Psoas muscle (tissue), 8 donors: ENCODE data around the gene OSBP2. TPM values are rescaled to one million over a fixed set of nuclear protein-coding genes. Genes with fewer than 3 reads are reported as not detected.

Source experiments
- ATAC-seq, 4 donors: fragments of 200-7000 bp; cut with Tn5 transposase; one replicate each; pipeline ENCODE4 v1.9.1; 2020; ENCODE audit warnings: moderate library complexity in 3 of 4, mild to moderate bottlenecking in 2 of 4
- DNase-seq, 2 donors: peaks; one replicate each; pipeline ENCODE4 v3.0.0-alpha.2; 2020
- H3K27ac ChIP-seq: fragments of 200-600 bp; one replicate; pipeline ENCODE4 v1.8.0; 2022
- H3K27me3 ChIP-seq, 3 donors: fragments of 200-600 bp in 1 of 3; one replicate each; pipeline versions ENCODE4 v1.6.1 to v1.8.0; 2013 to 2022; ENCODE audit warnings: low read length in 2 of 3, mild to moderate bottlenecking in 2 of 3, moderate library complexity in 1 of 3; ENCODE audit not compliant: insufficient read depth in 3 of 3
- H3K36me3 ChIP-seq, 2 donors: fragments of 200-600 bp in 1 of 2; one replicate each; pipeline versions ENCODE4 v1.6.1 to v1.8.0; 2013 to 2022; ENCODE audit warnings: low read depth in 1 of 2, mild to moderate bottlenecking in 1 of 2, moderate library complexity in 1 of 2; ENCODE audit not compliant: insufficient read depth in 1 of 2
- H3K4me1 ChIP-seq: fragments of 200-600 bp; one replicate; pipeline ENCODE4 v1.8.0; 2022
- H3K4me3 ChIP-seq: fragments of 200-600 bp; one replicate; pipeline ENCODE4 v1.8.0; 2022; ENCODE audit warnings: mild to moderate bottlenecking
- H3K9me3 ChIP-seq: fragments of 200-600 bp; one replicate; pipeline ENCODE4 v1.8.0; 2022
- CTCF ChIP-seq: fragments of 200-600 bp; IDR thresholded peaks from one replicate; pipeline ENCODE4 v1.8.0; 2022; ENCODE audit warnings: antibody characterized with exemption
- WGBS, 3 donors: extraction: QIAGEN DNeasy Blood & Tissue Kit; methylation state at CpG; one replicate each; pipeline versions ENCODE4 v1.1.6 to v1.1.7; 2013; 5-methylcytosine and 5-hydroxymethylcytosine counted together
- intact Hi-C, 2 donors: fragments of 100-400 bp; cut with DNase I; formaldehyde crosslinking; loops; one replicate each; pipeline versions ENCODE4 v1.11.0 to v1.14.2; 2022
- polyA plus RNA-seq, 3 donors: library from polyadenylated mRNA; stranded (reverse); fragments of 200-250 nt; gene quantifications; one replicate each; pipeline ENCODE4 v1.2.3, GENCODE V29; 2013
- total RNA-seq, 4 donors: library from RNA; stranded (reverse); fragmentation: NEBNext Ultra II Directional in 2 of 4; extraction: Animal tissue kit (Norgen Biotek cat#: 25700) in 2 of 4; gene quantifications; one replicate each; pipeline versions ENCODE4 v1.2.1 to v1.2.4, GENCODE V29; 2021 to 2023
- donor health status: healthy with polysubstance abuse.
- donor health status: DM: no; HTN: no; CAD: no; lungs with moderate emphysema.
- donor health status: Bipolar disorder and iron deficiency.
- donor health status: healthy.
- donor health status: DM: yes; HTN: yes; CAD: no.
- donor health status: DM: no; HTN: no; CAD: no.
- donor health status: DM: no; HTN: no; CAD: no.
- donor health status: DM: yes; HTN: yes; CAD: no.

OSBP2 gene
- total and polyA plus RNA-seq, 7 donors, result 0.27 to 8.2 (median 2.5) TPM

DNA sequence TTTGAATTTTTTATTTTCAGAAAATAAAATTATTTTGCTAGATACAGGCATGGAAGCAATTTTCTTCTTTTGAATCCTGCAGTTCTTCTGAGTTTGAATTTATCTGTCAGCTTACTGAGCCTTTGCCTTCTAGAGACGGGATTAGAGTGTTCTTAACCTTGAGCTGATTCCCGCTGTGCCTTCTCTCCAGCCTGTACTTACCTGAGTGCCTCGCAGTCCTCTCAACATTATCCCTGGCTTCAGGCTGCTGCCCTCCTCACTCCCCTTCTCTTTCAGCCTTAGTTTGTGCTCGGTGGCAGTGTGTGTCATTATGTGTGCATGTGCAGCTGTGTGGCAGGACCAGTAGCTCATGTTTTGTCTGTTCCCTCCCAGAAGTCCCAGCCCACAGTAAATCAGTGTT is 24.3 kb downstream of the OSBP2 start:
- H3K27me3 ChIP-seq, result no peaks in the 10 kb centered on the region
- DNase-seq (no peak), ATAC-seq (no peak)
- H3K9me3 ChIP-seq, result no peaks in the 10 kb centered on the region
- intact Hi-C loops, result no loop called here
- H3K4me3 ChIP-seq, result no peak overlapping the region
- peaks cover 7% of the 10 kb centered on the region for H3K4me1 ChIP-seq
- WGBS, 3 donors, result 86 to 91% (median 88%) methylated on average over 4 of the region's 4 CpGs
- H3K27ac ChIP-seq, result no peak overlapping the region
- H3K36me3 ChIP-seq, result no peaks in the 10 kb centered on the region
- TF ChIP-seq CTCF, result no peak

GRCh38 chr22:30720263-30720837 is 25.7 kb downstream of the OSBP2 start:
- H3K9me3 ChIP-seq, result no peaks in the 10 kb centered on the region
- no peaks in the 10 kb centered on the region for H3K27me3 ChIP-seq
- DNase-seq (no peak), ATAC-seq (peak; percentile 62 to 73 (median 67))
- H3K4me1 ChIP-seq, result peaks cover 7% of the 10 kb centered on the region
- H3K36me3 ChIP-seq, result no peaks in the 10 kb centered on the region
- 23 to 53% (median 32%) methylated on average over 5 of the region's 5 CpGs for WGBS, 3 donors
- intact Hi-C loops, result no loop called here
- no peak for TF ChIP-seq CTCF
- H3K4me3 ChIP-seq, result no peak overlapping the region
- no peak overlapping the region for H3K27ac ChIP-seq

DNA sequence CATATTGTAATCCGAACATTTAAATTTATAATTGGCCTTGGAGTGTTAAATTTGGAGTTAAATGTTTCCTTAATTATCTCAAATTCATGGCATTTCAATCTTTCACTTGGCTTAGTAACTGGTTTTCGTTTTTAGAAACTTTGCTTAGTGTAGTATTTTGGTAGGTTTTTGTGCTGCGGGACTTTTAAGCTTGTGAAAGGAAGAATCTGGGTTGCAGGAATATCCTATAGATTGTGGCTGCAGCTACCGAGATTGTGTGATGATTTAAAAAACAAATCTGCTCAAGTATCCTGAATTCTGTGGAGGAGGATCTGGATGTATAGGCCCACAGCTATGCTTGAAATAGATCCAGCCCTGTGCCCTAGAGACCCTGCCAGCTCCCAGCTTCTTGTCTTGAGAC is 27.1 kb downstream of the OSBP2 start:
- Histone ChIP-seq H3K4me1 (peaks cover 7% of the 10 kb centered on the region), H3K27me3 (no peaks in the 10 kb centered on the region), H3K4me3 (no peak overlapping the region), H3K9me3 (no peaks in the 10 kb centered on the region), H3K36me3 (no peaks in the 10 kb centered on the region), H3K27ac (no peak overlapping the region)
- 88 to 90% (median 89%) methylated on average over 4 of the region's 4 CpGs for WGBS, 3 donors
- intact Hi-C loops, result no loop called here
- TF ChIP-seq CTCF, result no peak
- ATAC-seq, result no peak
- DNase-seq, result no peak

- H3K4me3 ChIP-seq, result no peak overlapping the region
- ATAC-seq (no peak), DNase-seq (no peak)
- intact Hi-C loops, result no loop called here
- WGBS, 3 donors, result 85 to 91% (median 88%) methylated on average over 2 of the region's 2 CpGs
- no peaks in the 10 kb centered on the region for H3K27me3 ChIP-seq
- no peak overlapping the region for H3K27ac ChIP-seq
- no peaks in the 10 kb centered on the region for H3K9me3 ChIP-seq
- no peak for TF ChIP-seq CTCF
- no peaks in the 10 kb centered on the region for H3K36me3 ChIP-seq
- H3K4me1 ChIP-seq, result no peaks in the 10 kb centered on the region
Observed at GRCh38 chr22:30728826-30729225, 34.2 kb downstream of the OSBP2 start.

DNA sequence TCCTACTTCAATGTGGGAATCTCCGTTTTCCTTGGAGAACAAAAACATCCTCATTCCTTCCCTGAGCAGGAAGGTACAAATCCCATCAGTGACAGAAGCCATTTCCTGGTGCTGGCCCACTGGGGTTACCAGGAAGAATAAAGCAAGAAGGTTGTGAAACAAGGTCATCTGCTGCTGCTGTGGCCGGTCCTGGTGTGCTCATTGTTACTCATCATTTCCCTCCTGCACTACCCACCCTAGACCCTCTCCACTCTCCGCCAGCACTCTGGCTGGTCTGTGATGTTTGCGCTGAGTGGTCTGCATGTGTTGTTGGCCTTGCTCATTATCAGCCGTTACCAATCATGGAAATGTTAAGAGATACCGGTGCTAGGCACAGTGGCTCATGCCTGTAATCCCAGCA is 37.0 kb downstream of the OSBP2 start:
- Histone ChIP-seq H3K9me3 (no peaks in the 10 kb centered on the region), H3K27ac (no peak overlapping the region), H3K27me3 (no peaks in the 10 kb centered on the region), H3K4me3 (no peak overlapping the region), H3K4me1 (no peaks in the 10 kb centered on the region), H3K36me3 (no peaks in the 10 kb centered on the region)
- TF ChIP-seq CTCF, result no peak
- intact Hi-C loops, result no loop called here
- no peak for ATAC-seq
- DNase-seq, result no peak
- 81 to 91% (median 89%) methylated on average over 6 of the region's 6 CpGs for WGBS, 3 donors
